IPS DF 6.9 (cell line): ENCODE measurements around the gene PLEK.
A peak's percentile ranks its signal among the peaks of the same experiment; 100 is the strongest.
"Not testable (repeated sequence)": the region's sequence is repeated elsewhere in the genome, so short reads cannot be mapped to it uniquely, and the experiment has no call there.

Experiments
- DNase-seq: peaks from one replicate; pipeline ENCODE4 v3.0.0-alpha.2; 2013; ENCODE audit warnings: low read depth, low spot score
- H3K27ac ChIP-seq: one replicate; pipeline ENCODE4 v1.5.1; 2013; ENCODE audit warnings: low read length, control low read depth
- H3K27me3 ChIP-seq: 2 replicates; pipeline ENCODE4 v1.6.1; 2013; ENCODE audit warnings: mild to moderate bottlenecking, low read length; ENCODE audit not compliant: control insufficient read depth, insufficient read depth
- H3K36me3 ChIP-seq: 2 replicates; pipeline ENCODE4 v1.6.1; 2013; ENCODE audit warnings: low read length; ENCODE audit not compliant: control insufficient read depth, insufficient read depth
- H3K4me1 ChIP-seq: 2 replicates; pipeline ENCODE4 v1.6.1; 2013; ENCODE audit warnings: low read length; ENCODE audit not compliant: control insufficient read depth, insufficient read depth
- H3K4me3 ChIP-seq: 2 replicates; pipeline ENCODE4 v1.5.1; 2013; ENCODE audit warnings: mild to moderate bottlenecking, low read length
- H3K9me3 ChIP-seq: 2 replicates; pipeline ENCODE4 v1.6.1; 2013; ENCODE audit warnings: low read length, inconsistent platforms; ENCODE audit not compliant: control insufficient read depth, insufficient read depth
- WGBS: extraction: QIAGEN DNeasy Blood & Tissue Kit; methylation state at CpG from one replicate; pipeline ENCODE4 v1.1.7; 2013; ENCODE audit warnings: mixed read lengths, missing lambda C conversion rate; ENCODE audit not compliant: insufficient read length, insufficient coverage; 5-methylcytosine and 5-hydroxymethylcytosine counted together

The PLEK gene

DNA sequence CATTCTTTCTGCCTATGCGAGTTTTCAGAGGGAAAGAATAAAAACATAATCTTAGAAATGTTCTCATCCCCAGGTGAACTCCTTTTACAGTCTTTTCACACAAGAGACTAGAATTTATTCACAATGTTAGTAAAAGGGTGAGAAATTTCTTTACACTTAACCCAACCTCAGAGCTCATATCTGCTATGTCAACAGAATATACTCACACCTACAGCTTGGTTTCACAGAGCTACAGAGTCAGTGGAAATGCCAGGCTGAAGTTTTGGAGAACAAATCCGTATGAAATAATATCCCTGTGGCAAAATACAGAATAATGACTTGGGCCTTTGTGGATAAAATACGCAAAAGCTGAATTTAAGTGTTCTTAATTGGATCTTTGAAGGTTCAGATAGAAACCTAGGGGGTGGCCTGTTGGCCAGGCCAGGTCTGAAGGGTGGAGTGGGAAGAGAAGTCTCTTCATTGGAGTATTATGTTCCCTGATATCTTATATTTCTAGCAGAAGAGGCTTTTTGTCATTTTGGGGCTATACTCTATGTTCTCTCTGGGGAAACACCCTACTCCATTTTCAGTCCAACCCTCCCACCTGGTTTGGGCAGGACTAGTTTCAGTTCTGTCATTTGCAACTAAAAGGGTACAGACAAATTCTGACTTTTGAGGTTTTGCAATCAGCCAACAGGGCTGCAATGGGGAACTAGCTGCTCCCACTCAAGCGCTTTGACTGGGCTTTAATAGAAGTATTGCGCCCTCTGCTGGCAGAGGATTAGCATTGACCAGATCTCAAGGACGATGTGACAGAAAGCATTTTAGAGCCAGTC, 76.3 kb downstream of the PLEK start:
- H3K27ac ChIP-seq: no peak overlapping the region
- no CpG with 5 or more reads among the region's 6 CpGs for WGBS
- H3K36me3 ChIP-seq: no peaks in the 10 kb centered on the region
- H3K4me3 ChIP-seq: no peak overlapping the region
- H3K9me3 ChIP-seq: no peaks in the 10 kb centered on the region
- DNase-seq: peak; percentile 55
- no peaks in the 10 kb centered on the region for H3K4me1 ChIP-seq
- H3K27me3 ChIP-seq: no peaks in the 10 kb centered on the region

DNA sequence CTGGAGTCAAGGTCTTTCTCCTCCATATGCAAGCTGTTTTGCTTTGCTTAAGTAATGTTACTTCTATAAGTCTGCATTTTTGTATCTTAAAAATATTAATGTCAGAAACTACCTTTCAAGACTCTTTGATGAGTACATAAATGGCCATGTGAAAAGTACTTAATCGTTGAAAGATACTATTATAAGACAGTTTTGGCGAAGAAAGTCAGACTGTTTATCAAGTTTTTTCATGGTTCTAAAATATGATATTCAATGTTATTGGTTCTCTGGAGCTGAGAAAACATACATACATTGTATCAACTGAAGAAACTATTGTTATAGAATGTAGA, 76.9 kb downstream of the PLEK start:
- no peaks in the 10 kb centered on the region for H3K4me1 ChIP-seq

DNA sequence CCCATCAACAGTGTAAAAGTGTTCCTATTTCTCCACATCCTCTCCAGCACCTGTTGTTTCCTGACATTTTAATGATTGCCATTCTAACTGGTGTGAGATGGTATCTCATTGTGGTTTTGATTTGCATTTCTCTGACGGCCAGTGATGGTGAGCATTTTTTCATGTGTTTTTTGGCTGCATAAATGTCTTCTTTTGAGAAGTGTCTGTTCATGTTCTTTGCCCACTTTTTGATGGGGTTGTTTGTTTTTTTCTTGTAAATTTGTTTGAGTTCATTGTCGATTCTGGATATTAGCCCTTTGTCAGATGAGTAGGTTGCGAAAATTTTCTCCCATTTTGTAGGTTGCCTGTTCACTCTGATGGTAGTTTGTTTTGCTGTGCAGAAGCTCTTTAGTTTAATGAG, 81.3 kb downstream of the PLEK start:
- not testable (repeated sequence) for H3K36me3 ChIP-seq, H3K9me3 ChIP-seq, DNase-seq, H3K4me3 ChIP-seq, H3K27me3 ChIP-seq, H3K4me1 ChIP-seq, H3K27ac ChIP-seq
- WGBS: no CpG with 5 or more reads among the region's 3 CpGs

More for the DNA sequence above, 76.9 kb downstream of the PLEK start:
- H3K27me3 ChIP-seq: no peaks in the 10 kb centered on the region
- no peaks in the 10 kb centered on the region for H3K36me3 ChIP-seq
- no peak for DNase-seq
- H3K9me3 ChIP-seq: no peaks in the 10 kb centered on the region
- no peak overlapping the region for H3K4me3 ChIP-seq
- no peak overlapping the region for H3K27ac ChIP-seq
- WGBS: no CpG with 5 or more reads among the region's 2 CpGs
